Measurements from ENCODE around the gene PLPP3.

The PLPP3 gene

GRCh38 chr1:56493826-56494225 is 85.5 kb downstream of the PLPP3 start:
- no peak for DNase-seq

GRCh38 chr1:56491441-56491840 is 87.9 kb downstream of the PLPP3 start:
- no peak for DNase-seq

- no peak for DNase-seq
Measured at GRCh38 chr1:56490619-56491018, 88.7 kb downstream of the PLPP3 start.

GRCh38 chr1:56489695-56490094 is 89.7 kb downstream of the PLPP3 start:
- no peak for DNase-seq

GRCh38 chr1:56484695-56485094 is 94.7 kb downstream of the PLPP3 start:
- DNase-seq: no peak

GRCh38 chr1:56483104-56483503 is 96.3 kb downstream of the PLPP3 start:
- no peak for DNase-seq

- no peak for DNase-seq
Measured at GRCh38 chr1:56482486-56482885, 96.9 kb downstream of the PLPP3 start.

GRCh38 chr1:56481140-56481694 is 98.1 kb downstream of the PLPP3 start:
- no peak for DNase-seq

GRCh38 chr1:56478734-56479133 is 100.6 kb downstream of the PLPP3 start:
- DNase-seq: no peak

- no peak for DNase-seq
Measured at GRCh38 chr1:56477164-56478111, 101.9 kb downstream of the PLPP3 start.

- no peak for DNase-seq
Measured at GRCh38 chr1:56473582-56474270, 105.6 kb downstream of the PLPP3 start.

- DNase-seq: no peak
Measured at GRCh38 chr1:56472860-56473259, 106.5 kb downstream of the PLPP3 start.

GRCh38 chr1:56469640-56470371 is 109.6 kb downstream of the PLPP3 start:
- no peak for DNase-seq

- no peak for DNase-seq
Measured at GRCh38 chr1:56468518-56468917, 110.8 kb downstream of the PLPP3 start.

GRCh38 chr1:56466538-56466937 is 112.8 kb downstream of the PLPP3 start:
- no peak for DNase-seq

- DNase-seq: no peak
Measured at GRCh38 chr1:56464294-56464693, 115.1 kb downstream of the PLPP3 start.

GRCh38 chr1:56463376-56463775 is 116.0 kb downstream of the PLPP3 start:
- DNase-seq: no peak

- DNase-seq: no peak
Measured at GRCh38 chr1:56462209-56462608, 117.2 kb downstream of the PLPP3 start.

- no peak for DNase-seq
Measured at GRCh38 chr1:56461158-56462127, 117.9 kb downstream of the PLPP3 start.

- no peak for DNase-seq
Measured at GRCh38 chr1:56459260-56459659, 120.1 kb downstream of the PLPP3 start.

GRCh38 chr1:56457756-56458375 is 121.5 kb downstream of the PLPP3 start:
- no peak for DNase-seq
